HUDEP-2 (cell line): ENCODE results near the gene C22orf31.
"Not testable (repeated sequence)": the region's sequence is repeated elsewhere in the genome, so short reads cannot be mapped to it uniquely, and the experiment has no call there.

Experiments
- DNase-seq, 76 experiments: peaks; one replicate each; lab custom pipeline; 2025; ENCODE audit not compliant: unreplicated experiment in 76 of 76; lab: John Stamatoyannopoulos, UW

C22orf31 gene

GRCh38 chr22:29060251-29060869 is 1.3 kb downstream of the C22orf31 start:
- DNase-seq = no peak

GRCh38 chr22:29056472-29056871 is 5.2 kb downstream of the C22orf31 start:
- no peak for DNase-seq

- DNase-seq = no peak
These were observed 6.3 kb downstream of the C22orf31 start for GRCh38 chr22:29055192-29055830.

- DNase-seq = no peak
These were observed 7.3 kb downstream of the C22orf31 start for GRCh38 chr22:29054251-29054767.

- DNase-seq = no peak
These were observed 8.5 kb downstream of the C22orf31 start for GRCh38 chr22:29053048-29053702.

GRCh38 chr22:29050457-29050856 is 11.2 kb downstream of the C22orf31 start:
- no peak for DNase-seq

- DNase-seq = no peak
These were observed 11.9 kb downstream of the C22orf31 start for GRCh38 chr22:29049655-29050263.

- no peak for DNase-seq
These were observed 12.6 kb downstream of the C22orf31 start for GRCh38 chr22:29048822-29049654.

GRCh38 chr22:29044657-29045176 is 16.9 kb downstream of the C22orf31 start:
- DNase-seq = no peak

GRCh38 chr22:29043906-29044575 is 17.6 kb downstream of the C22orf31 start:
- DNase-seq = no peak

GRCh38 chr22:29041408-29041807 is 20.2 kb downstream of the C22orf31 start:
- DNase-seq = no peak

GRCh38 chr22:29040385-29041275 is 21.0 kb downstream of the C22orf31 start:
- DNase-seq = peak in 58 of 76 experiments; percentile 13 to 71 (median 38)

- not testable (repeated sequence) for DNase-seq
These were observed 21.9 kb downstream of the C22orf31 start for GRCh38 chr22:29039684-29040083.

GRCh38 chr22:29039148-29039547 is 22.5 kb downstream of the C22orf31 start:
- no peak for DNase-seq

- no peak for DNase-seq
These were observed 24.2 kb downstream of the C22orf31 start for GRCh38 chr22:29037340-29037932.

GRCh38 chr22:29032584-29032983 is 29.0 kb downstream of the C22orf31 start:
- no peak for DNase-seq

- no peak for DNase-seq
These were observed 29.6 kb downstream of the C22orf31 start for GRCh38 chr22:29032014-29032475.
